IMR-90 (cell line): ENCODE measurements around the gene CCDC74B. TPM values are rescaled to one million over a fixed set of nuclear protein-coding genes. Genes with fewer than 3 reads are reported as not detected.
"Not testable (repeated sequence)": the region's sequence is repeated elsewhere in the genome, so short reads cannot be mapped to it uniquely, and the experiment has no call there.

ENCODE experiments used
- ATAC-seq: fragments of 200-7000 bp; cut with Tn5 transposase; 2 replicates; pipeline ENCODE4 v1.9.1; 2020; ENCODE audit warnings: low read depth, mild to moderate bottlenecking, moderate library complexity
- Bru-seq: library from RNA; stranded (reverse); fragments of 400-500 nt; gene quantifications from one replicate; lab custom pipeline; 2021; lab: Mats Ljungman, UMichigan
- BruChase-seq, 2 experiments: library from RNA; stranded (reverse); fragments of 400-500 nt; gene quantifications; one replicate each; lab custom pipeline; 2021; lab: Mats Ljungman, UMichigan
- BruUV-seq: library from RNA; stranded (reverse); fragments of 400-500 nt; replicated peaks from 2 replicates; lab custom pipeline; 2021; lab: Mats Ljungman, UMichigan
- CTCF ChIA-PET: fragments of 300-600 bp; formaldehyde crosslinking; extraction: SDS; loops from one replicate; lab custom pipeline; 2021; ENCODE audit warnings: antibody characterized with exemption; lab: Yijun Ruan, JAX
- POLR2A ChIA-PET: fragments of 300-600 bp; sonication (Branson Sonifier 250); formaldehyde crosslinking; loops from one replicate; lab custom pipeline; 2022; ENCODE audit warnings: antibody characterized with exemption; ENCODE audit not compliant: unreplicated experiment; lab: Charles Lee
- DNase-seq: peaks from one replicate; pipeline ENCODE4 v3.0.0; 2013
- H2AFZ ChIP-seq: replicated peaks from 2 replicates; pipeline ENCODE3; 2013; ENCODE audit warnings: low read length, mild to moderate bottlenecking; ENCODE audit not compliant: poor library complexity
- H2AK5ac ChIP-seq: 2 replicates; pipeline ENCODE4 v1.6.1; 2013; ENCODE audit warnings: low read depth, low read length, inconsistent platforms
- H2AK9ac ChIP-seq: replicated peaks from 2 replicates; pipeline ENCODE3; 2013; ENCODE audit warnings: mild to moderate bottlenecking, low read depth, low read length, moderate library complexity; ENCODE audit not compliant: poor library complexity
- H2BK120ac ChIP-seq: 2 replicates; pipeline ENCODE4 v1.6.1; 2013; ENCODE audit warnings: low read depth, low read length, inconsistent platforms
- H2BK15ac ChIP-seq: 3 replicates; pipeline ENCODE4 v1.6.1; 2013; ENCODE audit warnings: low read depth, low read length, inconsistent platforms
- H2BK20ac ChIP-seq: 2 replicates; pipeline ENCODE4 v1.6.1; 2013; ENCODE audit warnings: low read depth, mild to moderate bottlenecking, inconsistent platforms, low read length, moderate library complexity
- H2BK5ac ChIP-seq: 2 replicates; pipeline ENCODE4 v1.6.1; 2013; ENCODE audit warnings: mild to moderate bottlenecking, low read depth, low read length, inconsistent platforms; ENCODE audit not compliant: poor library complexity, severe bottlenecking
- H3K14ac ChIP-seq: replicated peaks from 2 replicates; pipeline ENCODE4 v1.6.1; 2013; ENCODE audit warnings: low read depth, low read length, inconsistent platforms
- H3K18ac ChIP-seq: 2 replicates; pipeline ENCODE4 v1.6.1; 2013; ENCODE audit warnings: low read depth, low read length, control low read depth
- H3K23ac ChIP-seq: 2 replicates; pipeline ENCODE4 v1.6.1; 2013; ENCODE audit warnings: low read depth, low read length, inconsistent platforms
- H3K27ac ChIP-seq: 2 replicates; pipeline ENCODE4 v1.5.1; 2013; ENCODE audit warnings: mild to moderate bottlenecking, control low read depth, low read length; ENCODE audit not compliant: insufficient read depth
- H3K27me3 ChIP-seq: 2 replicates; pipeline ENCODE4 v1.6.1; 2013; ENCODE audit warnings: low read length; ENCODE audit not compliant: control insufficient read depth, insufficient read depth
- H3K36me3 ChIP-seq: 2 replicates; pipeline ENCODE4 v1.6.1; 2013; ENCODE audit warnings: low read length, mixed read lengths; ENCODE audit not compliant: control insufficient read depth, insufficient read depth
- H3K4ac ChIP-seq: 2 replicates; pipeline ENCODE4 v1.6.1; 2013; ENCODE audit warnings: low read depth, low read length, inconsistent platforms
- H3K4me1 ChIP-seq: 2 replicates; pipeline ENCODE4 v1.6.1; 2013; ENCODE audit warnings: low read length, mixed read lengths; ENCODE audit not compliant: control insufficient read depth, insufficient read depth
- H3K4me2 ChIP-seq: 2 replicates; pipeline ENCODE4 v1.6.1; 2013; ENCODE audit warnings: low read depth, mild to moderate bottlenecking, control low read depth, low read length, moderate library complexity
- H3K4me3 ChIP-seq: 2 replicates; pipeline ENCODE4 v1.5.1; 2013; ENCODE audit warnings: low read depth, mild to moderate bottlenecking, control low read depth, low read length, moderate library complexity; ENCODE audit not compliant: insufficient read depth
- H3K56ac ChIP-seq: 2 replicates; pipeline ENCODE4 v1.6.1; 2013; ENCODE audit warnings: low read length, inconsistent platforms; ENCODE audit not compliant: insufficient read depth; ENCODE audit errors: extremely low read depth
- H3K79me1 ChIP-seq, 2 experiments: 2 replicates each; pipeline ENCODE4 v1.6.1; 2013; ENCODE audit warnings: low read length in 2 of 2, inconsistent platforms in 1 of 2, low read depth in 1 of 2
- H3K9ac ChIP-seq: 2 replicates; pipeline ENCODE4 v1.6.1; 2013; ENCODE audit warnings: low read depth, low read length, control low read depth
- H3K9me1 ChIP-seq: 2 replicates; pipeline ENCODE4 v1.6.1; 2013; ENCODE audit warnings: low read length, inconsistent platforms; ENCODE audit not compliant: insufficient read depth
- H3K9me3 ChIP-seq: 2 replicates; pipeline ENCODE4 v1.6.1; 2013; ENCODE audit warnings: low read length; ENCODE audit not compliant: control insufficient read depth, insufficient read depth
- H4K20me1 ChIP-seq: 2 replicates; pipeline ENCODE4 v1.6.1; 2013; ENCODE audit warnings: low read length, inconsistent platforms; ENCODE audit not compliant: insufficient read depth
- H4K5ac ChIP-seq: 2 replicates; pipeline ENCODE4 v1.6.1; 2013; ENCODE audit warnings: mild to moderate bottlenecking, low read depth, low read length, control low read depth
- H4K8ac ChIP-seq, 2 experiments: 2 replicates each; pipeline ENCODE4 v1.6.1; 2013; ENCODE audit warnings: low read depth in 2 of 2, low read length in 2 of 2, control low read depth in 1 of 2, inconsistent platforms in 1 of 2
- H4K91ac ChIP-seq: 2 replicates; pipeline ENCODE4 v1.6.1; 2013; ENCODE audit warnings: low read depth, low read length, inconsistent platforms; ENCODE audit not compliant: insufficient read depth
- WGBS, 2 experiments: methylation state at CpG; one replicate each; pipeline versions ENCODE4 v1.1.5 to v1.1.7; 2013; ENCODE audit warnings: missing lambda C conversion rate in 2 of 2; ENCODE audit not compliant: insufficient read length in 1 of 2; ENCODE audit errors: extremely low coverage in 2 of 2; 5-methylcytosine and 5-hydroxymethylcytosine counted together
- dilution Hi-C: fragments of 300-500 bp; cut with HindIII; formaldehyde crosslinking; loops from one replicate; pipeline ENCODE4 v1.14.3; 2018; ENCODE audit warnings: low sequenced_read_pairs; ENCODE audit not compliant: unreplicated experiment
- in situ Hi-C: fragments of 300-500 bp; cut with MboI; formaldehyde crosslinking; loops from 3 replicates; pipeline ENCODE4 v1.14.3; 2019; ENCODE audit warnings: low sequenced_read_pairs, inconsistent platforms, mixed read lengths
- intact Hi-C: fragments of 100-400 bp; cut with micrococcal nuclease; formaldehyde crosslinking; loops from 2 replicates; pipeline ENCODE4 v1.10.0; 2022
- long read RNA-seq: library from polyadenylated mRNA; unstranded; transcript quantifications from one replicate; pipeline ENCODE4 v2.0.0, GENCODE V29; 2021; ENCODE audit not compliant: unreplicated experiment
- polyA plus RNA-seq, 3 experiments: library from polyadenylated mRNA; depleted of rRNA; stranded (reverse); fragments of >200 nt; gene quantifications; 2 replicates each; pipeline ENCODE4 v1.2.3, GENCODE V29; 2012; ENCODE audit warnings: low replicate concordance in 1 of 3
- total RNA-seq: library from RNA; depleted of rRNA; stranded (reverse); fragments of >200 nt; gene quantifications from 2 replicates; pipeline ENCODE4 v1.2.3, GENCODE V29; 2012; rRNA removed

The CCDC74B gene
- 3.6 and 3.9 TPM in 2 replicates for total RNA-seq
- 8.4 and 9.6 TPM in 2 replicates for polyA plus RNA-seq (2012; rRNA removed)
- polyA plus RNA-seq (2012; cell fraction: cytosol; rRNA removed): 10.0 and 10.5 TPM in 2 replicates
- 31.6 and 88.4 TPM in 2 replicates for polyA plus RNA-seq (2012; cell fraction: nucleus; rRNA removed; ENCODE audit: low replicate concordance)
- percentile 18 among the genes with signal in this experiment for Bru-seq, nascent RNA
- BruChase-seq, experiment 1, labeled RNA remaining after a 6-hour chase: percentile 14 among the genes with signal in this experiment
- BruChase-seq, experiment 2, labeled RNA remaining after a 2-hour chase: percentile 11 among the genes with signal in this experiment
- long read RNA-seq: 0 reads

DNA sequence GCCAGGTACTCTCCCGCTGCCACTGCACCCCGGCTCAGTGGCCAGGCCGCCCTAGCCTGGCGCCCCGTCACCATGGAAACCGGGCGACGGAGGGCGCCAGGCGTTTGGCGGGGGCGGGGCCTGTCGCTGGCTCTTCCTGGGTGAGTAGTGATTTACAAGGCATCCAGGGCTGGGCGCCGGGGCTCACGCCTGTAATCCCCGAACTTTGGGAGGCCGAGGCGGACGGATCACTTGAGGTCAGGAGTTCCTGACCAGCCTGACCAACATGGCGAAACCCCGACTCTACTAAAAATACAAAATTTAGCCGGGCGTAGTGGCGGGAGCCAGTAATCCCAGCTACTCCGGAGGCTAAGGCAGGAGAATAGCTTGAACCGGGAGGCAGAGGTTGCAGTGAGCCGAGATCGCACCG is at the start of gene CCDC74B:
TSS of gene CCDC74B (minus strand) at position 107 of the 409 bp plus-strand sequence. CDS start 116 bp downstream, outside the sequence.
- H3K56ac ChIP-seq, H3K14ac ChIP-seq, H3K4me1 ChIP-seq, H3K9me3 ChIP-seq, H4K5ac ChIP-seq, H3K23ac ChIP-seq, in situ Hi-C loops, H2BK5ac ChIP-seq, H2BK15ac ChIP-seq, BruUV-seq, intact Hi-C loops, H4K91ac ChIP-seq, H3K18ac ChIP-seq, H2BK20ac ChIP-seq, H2AK9ac ChIP-seq, H4K20me1 ChIP-seq, H2AK5ac ChIP-seq, H3K27me3 ChIP-seq, H3K9me1 ChIP-seq, H3K27ac ChIP-seq, dilution Hi-C loops, POLR2A ChIA-PET, H3K79me1 ChIP-seq, H3K36me3 ChIP-seq: not testable (repeated sequence)
- CTCF ChIA-PET: interaction anchor here (0.9 kb wide), 1 partner anchor 11 kb away, joined by 3 read pairs; no protein-coding TSS in a partner anchor
- Histone ChIP-seq H3K4ac (peak within 1 kb of the TSS; percentile 40; the same call in 1 of the 2 replicates), H3K4me3 (peak within 1 kb of the TSS; percentile 57), H3K4me2 (peak within 1 kb of the TSS; percentile 84), H2BK120ac (peak within 1 kb of the TSS; percentile 19; the same call in 1 of the 2 replicates), H2AFZ (peak within 1 kb of the TSS; percentile 58), H3K9ac (peak within 1 kb of the TSS; percentile 77; the same call in 1 of the 2 replicates), H4K8ac (peak within 1 kb of the TSS; percentile 72 to 76; a peak in 2 of 4 replicates)
- WGBS, 2 experiments: 0% methylated on average over 4 of the region's 30 CpGs; no CpG with 5 or more reads in 1 of the 2 experiments
- DNase-seq (peak; percentile 4), ATAC-seq (peak; percentile 91)

DNA sequence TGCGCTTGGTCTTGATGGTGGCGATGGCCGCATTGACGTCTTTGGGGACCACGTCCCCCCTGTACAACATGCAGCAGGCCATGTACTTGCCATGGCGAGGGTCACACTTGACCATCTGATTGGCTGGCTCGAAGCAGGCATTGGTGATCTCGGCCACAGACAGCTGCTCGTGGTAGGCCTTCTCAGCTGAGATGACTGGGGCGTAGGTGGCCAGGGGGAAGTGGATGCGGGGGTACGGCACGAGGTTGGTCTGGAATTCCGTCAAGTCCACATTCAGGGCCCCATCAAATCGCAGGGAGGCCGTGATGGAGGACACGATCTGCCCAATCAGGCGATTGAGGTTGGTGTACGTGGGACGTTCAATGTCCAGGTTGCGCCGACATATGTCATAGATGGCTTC is 48.9 kb upstream of the CCDC74B start:
- H3K4me2 ChIP-seq, H3K27me3 ChIP-seq, H3K4me1 ChIP-seq, H3K9me3 ChIP-seq, H2AFZ ChIP-seq, in situ Hi-C loops, H3K23ac ChIP-seq, H3K56ac ChIP-seq, ATAC-seq, CTCF ChIA-PET, DNase-seq, H4K8ac ChIP-seq, H3K36me3 ChIP-seq, H3K4ac ChIP-seq, intact Hi-C loops, BruUV-seq, H4K5ac ChIP-seq, H3K79me1 ChIP-seq, H2BK5ac ChIP-seq, H3K9me1 ChIP-seq, H2AK9ac ChIP-seq, POLR2A ChIA-PET, H2BK20ac ChIP-seq, H3K4me3 ChIP-seq, H3K18ac ChIP-seq, H3K14ac ChIP-seq, H3K9ac ChIP-seq, dilution Hi-C loops, H4K91ac ChIP-seq, H3K27ac ChIP-seq, H2BK15ac ChIP-seq, H2BK120ac ChIP-seq, H2AK5ac ChIP-seq, H4K20me1 ChIP-seq: not testable (repeated sequence)
- WGBS, 2 experiments: no CpG with 5 or more reads among the region's 22 CpGs
